GM12873 (cell line): ENCODE results near the gene HS6ST1.

Experiments used
- TF ChIP-seq, protein P1 (sequence below): IDR thresholded peaks from 2 replicates; pipeline ENCODE4 v1.5.1; 2012; ENCODE audit warnings: low read depth, mild to moderate bottlenecking, moderate library complexity, low read length, control low read depth; ENCODE audit not compliant: insufficient read depth; ENCODE audit errors: missing control alignments

HS6ST1 gene

DNA sequence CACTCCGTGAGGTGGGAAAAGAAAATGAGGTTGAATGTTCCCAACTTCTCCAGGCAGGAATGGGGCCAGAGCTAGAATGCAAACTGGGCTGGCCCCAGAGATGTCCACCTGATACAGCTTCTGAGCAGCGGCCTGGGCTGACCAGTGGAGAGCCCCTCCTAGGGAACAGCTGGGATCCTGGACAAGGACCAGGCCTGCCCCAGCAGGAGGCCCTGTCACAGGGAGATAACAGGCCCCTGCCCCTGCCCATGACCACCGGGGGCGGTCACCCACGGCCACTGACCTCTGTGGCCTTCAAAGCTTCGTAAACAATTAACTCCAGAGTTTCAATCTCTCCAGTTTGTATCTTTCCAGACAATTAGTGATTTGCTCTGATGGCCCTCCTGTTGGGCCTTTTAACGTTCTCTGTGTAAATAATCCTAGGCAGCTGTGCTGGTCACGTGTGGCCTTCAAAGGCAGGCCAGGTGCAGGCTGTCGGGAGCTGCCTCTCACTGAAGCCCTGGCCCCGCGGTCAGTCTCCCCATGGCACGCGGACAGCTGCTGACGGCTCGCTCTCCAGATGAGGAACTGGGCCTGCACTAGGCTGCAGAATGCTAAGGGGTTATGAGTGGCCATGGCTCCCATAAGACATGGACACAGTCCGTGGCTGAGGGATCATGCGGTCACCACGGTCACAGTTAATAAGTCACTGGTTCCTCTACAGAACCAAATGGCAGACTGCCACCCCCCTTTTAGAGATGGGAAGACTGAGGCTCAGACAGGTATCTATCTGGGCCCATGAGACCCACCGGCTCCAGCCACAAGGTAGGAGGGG is 9.2 kb downstream of the HS6ST1 start:
- TF ChIP-seq, protein P1, sequence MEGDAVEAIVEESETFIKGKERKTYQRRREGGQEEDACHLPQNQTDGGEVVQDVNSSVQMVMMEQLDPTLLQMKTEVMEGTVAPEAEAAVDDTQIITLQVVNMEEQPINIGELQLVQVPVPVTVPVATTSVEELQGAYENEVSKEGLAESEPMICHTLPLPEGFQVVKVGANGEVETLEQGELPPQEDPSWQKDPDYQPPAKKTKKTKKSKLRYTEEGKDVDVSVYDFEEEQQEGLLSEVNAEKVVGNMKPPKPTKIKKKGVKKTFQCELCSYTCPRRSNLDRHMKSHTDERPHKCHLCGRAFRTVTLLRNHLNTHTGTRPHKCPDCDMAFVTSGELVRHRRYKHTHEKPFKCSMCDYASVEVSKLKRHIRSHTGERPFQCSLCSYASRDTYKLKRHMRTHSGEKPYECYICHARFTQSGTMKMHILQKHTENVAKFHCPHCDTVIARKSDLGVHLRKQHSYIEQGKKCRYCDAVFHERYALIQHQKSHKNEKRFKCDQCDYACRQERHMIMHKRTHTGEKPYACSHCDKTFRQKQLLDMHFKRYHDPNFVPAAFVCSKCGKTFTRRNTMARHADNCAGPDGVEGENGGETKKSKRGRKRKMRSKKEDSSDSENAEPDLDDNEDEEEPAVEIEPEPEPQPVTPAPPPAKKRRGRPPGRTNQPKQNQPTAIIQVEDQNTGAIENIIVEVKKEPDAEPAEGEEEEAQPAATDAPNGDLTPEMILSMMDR = no peak

DNA sequence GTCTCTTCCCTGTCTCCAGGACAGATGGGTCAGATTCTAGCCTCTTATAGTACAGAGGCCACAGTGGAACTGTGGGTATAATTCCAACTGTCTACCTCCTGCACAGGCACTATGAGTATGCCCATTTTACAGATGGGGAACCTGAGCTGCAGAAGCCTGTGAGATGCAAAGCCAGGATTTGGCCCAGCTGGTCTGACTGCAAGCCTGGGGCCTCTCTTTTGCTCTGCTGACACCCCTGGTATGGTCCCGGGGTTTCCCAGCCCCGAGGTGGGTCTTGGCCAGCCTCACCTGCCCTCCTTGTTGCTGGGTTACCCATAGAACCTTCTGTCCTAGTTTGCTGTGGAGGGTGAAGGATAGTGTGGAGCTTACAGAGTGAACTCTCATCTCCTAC is 9.8 kb downstream of the HS6ST1 start:
- TF ChIP-seq, protein P1 = no peak

DNA sequence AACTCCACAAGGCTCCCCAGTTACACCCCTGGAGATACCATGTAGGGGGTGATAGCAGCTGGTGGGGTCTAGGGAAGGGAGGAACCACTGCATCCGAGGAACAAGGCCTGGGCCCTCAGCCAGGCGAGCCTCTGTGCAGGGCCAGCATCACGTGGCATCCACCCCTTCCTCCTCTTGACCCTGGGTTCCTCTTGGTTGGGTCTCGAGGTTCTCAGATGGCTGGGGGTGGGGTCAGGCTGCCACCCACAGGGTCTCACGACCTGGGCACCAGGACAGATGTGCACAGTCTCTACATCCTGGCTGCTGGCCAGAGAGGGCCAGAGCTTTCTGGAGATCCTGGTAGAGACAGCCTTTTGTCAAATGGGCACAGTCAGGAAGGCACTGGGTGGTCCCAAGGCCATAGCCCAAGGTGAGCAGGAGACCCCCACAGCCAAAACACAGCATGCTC is 10.4 kb downstream of the HS6ST1 start:
- TF ChIP-seq, protein P1 = no peak

DNA sequence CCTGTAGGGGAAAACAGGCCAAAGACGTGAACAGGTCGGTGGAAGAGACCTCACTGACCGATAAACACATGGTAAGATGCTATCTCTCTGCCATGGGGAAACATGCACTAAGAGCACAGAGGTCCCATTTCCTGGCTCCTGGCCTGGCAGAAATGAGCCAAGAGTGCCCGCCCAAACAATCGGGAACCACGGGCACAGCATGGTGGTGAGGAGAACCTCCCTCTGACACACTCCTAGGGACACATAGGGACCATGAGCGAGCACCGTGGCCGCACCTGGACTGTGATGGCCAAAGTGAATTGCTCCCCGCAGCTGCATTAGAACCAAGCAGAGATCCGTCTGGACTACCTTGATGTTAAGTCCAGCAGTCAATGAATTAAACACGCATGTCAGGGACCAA is 11.1 kb downstream of the HS6ST1 start:
- TF ChIP-seq, protein P1 = no peak

DNA sequence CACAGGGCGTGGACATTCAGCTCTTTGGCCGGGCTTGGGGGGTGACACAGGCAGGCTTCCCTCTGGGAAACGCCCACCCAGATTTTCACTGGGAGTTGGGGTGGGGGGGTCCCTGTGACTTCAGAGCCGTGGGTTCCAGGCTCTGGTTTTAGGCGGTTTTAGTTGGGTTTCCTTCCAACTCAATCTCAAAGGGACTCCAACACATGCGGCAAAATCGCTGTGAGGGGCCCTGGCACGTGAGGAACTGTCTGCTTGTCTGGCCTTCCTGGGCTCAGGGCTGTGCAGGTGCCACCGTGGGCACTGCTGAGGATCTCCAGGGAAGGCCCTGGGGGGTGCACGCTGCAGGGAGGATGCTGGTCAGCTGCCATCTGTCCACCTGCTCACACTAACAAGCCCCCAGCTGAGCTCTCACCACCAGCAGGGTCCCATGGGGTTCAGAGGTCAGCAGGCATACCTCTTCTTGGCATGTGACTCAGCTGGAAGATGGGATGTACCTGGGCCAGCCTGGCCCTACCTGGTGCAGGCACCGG is 11.7 kb downstream of the HS6ST1 start:
- TF ChIP-seq, protein P1 = no peak

DNA sequence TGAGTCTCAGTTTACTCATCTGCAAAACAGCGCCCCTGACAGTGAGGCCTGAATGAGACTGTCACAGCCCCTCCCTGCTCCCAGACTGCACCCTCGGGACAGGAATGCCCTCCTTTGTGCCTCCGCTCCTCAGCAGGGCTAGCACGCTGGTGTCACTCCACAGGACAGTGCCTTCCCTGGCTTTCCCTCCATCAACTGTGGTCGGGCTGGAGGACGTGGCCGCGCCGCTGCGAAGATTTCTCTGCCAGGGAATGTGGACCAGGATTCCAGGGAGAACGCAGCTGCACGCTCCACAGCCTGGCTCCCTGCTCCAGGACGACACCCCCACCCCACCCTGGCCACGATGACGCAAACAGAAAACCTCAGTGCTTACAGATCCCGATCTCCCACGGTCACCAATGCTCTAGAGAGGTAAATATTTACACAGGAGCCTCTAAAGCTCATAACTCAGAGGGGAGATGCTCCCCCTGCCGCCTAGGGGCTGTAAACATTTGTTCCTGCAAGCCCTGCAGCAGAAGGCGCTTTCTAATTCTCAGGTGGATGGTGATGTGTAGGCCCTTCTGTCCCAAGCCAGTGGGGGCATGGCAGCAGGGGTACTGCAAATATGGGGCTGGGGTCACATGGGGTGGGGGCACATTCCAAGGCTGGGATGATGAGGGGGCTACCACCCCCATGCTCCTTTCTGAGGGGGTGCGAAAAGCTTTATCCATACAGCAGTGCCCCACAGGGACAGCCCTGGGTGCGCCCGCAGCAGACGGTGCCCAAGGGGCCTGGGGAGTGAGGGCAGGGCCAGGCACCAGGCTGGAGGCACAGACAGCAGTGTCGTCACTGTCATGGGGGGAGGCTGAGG is 12.4 kb downstream of the HS6ST1 start:
- TF ChIP-seq, protein P1 = no peak

DNA sequence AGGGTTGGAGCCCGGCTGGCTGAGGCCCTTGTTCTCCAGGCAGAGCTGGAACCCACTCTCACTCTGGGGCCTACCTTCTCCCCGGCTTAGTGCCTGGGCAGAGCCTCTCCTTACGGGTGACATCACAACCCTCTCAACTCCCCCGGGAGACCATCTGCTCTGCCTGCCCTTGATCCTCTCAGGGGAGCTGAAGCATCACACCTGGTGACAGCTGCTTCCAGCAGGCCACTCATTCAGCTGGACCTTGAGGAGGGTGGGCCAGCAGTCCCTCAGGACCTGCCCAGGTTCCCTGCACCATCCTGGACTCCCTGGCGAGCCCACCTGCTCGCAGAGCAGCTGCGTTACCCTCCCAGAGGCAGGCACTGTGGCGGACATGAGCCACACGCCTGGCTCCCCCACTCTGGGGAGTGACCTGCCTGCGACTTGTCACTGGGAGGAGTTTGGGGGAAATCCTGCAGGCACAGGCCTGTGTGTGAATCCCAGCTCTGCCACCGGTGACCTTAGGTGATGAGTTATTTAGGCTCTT is 13.1 kb downstream of the HS6ST1 start:
- TF ChIP-seq, protein P1 = no peak
